ENCODE data around the gene EGFL7. TPM values are rescaled to one million over a fixed set of nuclear protein-coding genes. Genes with fewer than 3 reads are reported as not detected.

Gene EGFL7
- total RNA-seq, 2 experiments from 2014 or later = 0.22 to 0.31 TPM

- Mint-ChIP-seq H3K4me1 (peaks cover 7% of the 10 kb centered on the region), H3K27me3 (peaks cover 13% of the 10 kb centered on the region), H3K36me3 (ENCODE audit: low read depth) (no peaks in the 10 kb centered on the region), H3K9me3 (no peaks in the 10 kb centered on the region), H3K27ac (no peak overlapping the region), H3K4me3 (peak overlapping the region; percentile 73)
- DNase-seq = no peak
- ChIA-PET POLR2A (no interaction called here), CTCF (interaction anchor here (0.5 to 1.8 kb wide), 4 partner anchors 11 to 370 kb away, joined by 3 to 6 read pairs (median 4); no protein-coding TSS in a partner anchor)
Measured at GRCh38 chr9:136664000-136664915, 1.5 kb downstream of the EGFL7 start.

GRCh38 chr9:136665111-136665703, 2.5 kb downstream of the EGFL7 start:
- no peak overlapping the region for H3K27ac Mint-ChIP-seq
- DNase-seq = no peak
- CTCF ChIA-PET = interaction anchor here (0.6 to 1.8 kb wide), 3 partner anchors 14 to 369 kb away, joined by 3 to 6 read pairs (median 3); no protein-coding TSS in a partner anchor
- no peaks in the 10 kb centered on the region for H3K36me3 Mint-ChIP-seq (ENCODE audit: low read depth)
- H3K4me1 Mint-ChIP-seq = peaks cover 7% of the 10 kb centered on the region
- H3K9me3 Mint-ChIP-seq = no peaks in the 10 kb centered on the region
- POLR2A ChIA-PET = no interaction called here
- H3K27me3 Mint-ChIP-seq = peaks cover 13% of the 10 kb centered on the region
- peak overlapping the region; percentile 73 for H3K4me3 Mint-ChIP-seq

DNA sequence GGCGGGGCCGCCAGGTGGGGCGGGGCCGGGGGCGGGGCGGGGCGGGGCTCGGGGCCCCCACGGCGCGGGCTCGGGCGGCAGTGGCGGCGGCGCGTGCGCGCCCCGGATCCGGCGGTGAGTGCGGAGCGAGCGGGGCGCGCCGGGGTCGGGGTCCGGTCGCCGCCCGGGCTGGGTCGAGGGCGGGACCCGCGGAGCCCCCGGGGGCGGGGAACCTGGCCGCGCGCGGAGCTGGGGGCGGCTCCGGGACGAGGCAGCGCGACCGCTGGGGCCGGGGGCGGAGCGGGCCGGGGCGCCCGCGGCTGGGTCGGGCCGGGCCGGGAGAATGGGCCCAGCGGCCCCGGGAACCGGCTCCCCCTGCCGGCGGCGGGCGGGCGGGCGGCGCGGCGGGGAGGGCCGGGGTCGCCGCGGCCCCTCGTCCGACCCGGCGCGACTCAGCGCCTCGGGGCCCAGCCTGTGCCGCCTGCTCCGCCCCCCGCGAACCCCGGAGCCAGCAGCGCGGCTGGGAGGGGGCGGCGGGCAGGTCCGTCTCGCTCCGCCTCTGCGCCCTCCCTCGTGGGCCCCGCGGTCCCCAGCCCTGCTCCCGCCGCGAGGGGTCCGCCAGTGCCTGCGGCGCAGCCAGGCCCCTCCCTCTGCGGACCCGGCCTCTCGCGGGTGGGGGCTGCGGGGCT, 3.1 kb downstream of the EGFL7 start:
- H3K4me1 Mint-ChIP-seq = peaks cover 7% of the 10 kb centered on the region
- no peaks in the 10 kb centered on the region for H3K9me3 Mint-ChIP-seq
- no peak for DNase-seq
- CTCF ChIA-PET = interaction anchor here (0.6 kb wide), 1 partner anchor 178 kb away, joined by 3 read pairs; no protein-coding TSS in a partner anchor
- peaks cover 9% of the 10 kb centered on the region for H3K27me3 Mint-ChIP-seq
- H3K36me3 Mint-ChIP-seq (ENCODE audit: low read depth) = no peaks in the 10 kb centered on the region
- POLR2A ChIA-PET = no interaction called here
- H3K4me3 Mint-ChIP-seq = no peak overlapping the region
- H3K27ac Mint-ChIP-seq = no peak overlapping the region

DNA sequence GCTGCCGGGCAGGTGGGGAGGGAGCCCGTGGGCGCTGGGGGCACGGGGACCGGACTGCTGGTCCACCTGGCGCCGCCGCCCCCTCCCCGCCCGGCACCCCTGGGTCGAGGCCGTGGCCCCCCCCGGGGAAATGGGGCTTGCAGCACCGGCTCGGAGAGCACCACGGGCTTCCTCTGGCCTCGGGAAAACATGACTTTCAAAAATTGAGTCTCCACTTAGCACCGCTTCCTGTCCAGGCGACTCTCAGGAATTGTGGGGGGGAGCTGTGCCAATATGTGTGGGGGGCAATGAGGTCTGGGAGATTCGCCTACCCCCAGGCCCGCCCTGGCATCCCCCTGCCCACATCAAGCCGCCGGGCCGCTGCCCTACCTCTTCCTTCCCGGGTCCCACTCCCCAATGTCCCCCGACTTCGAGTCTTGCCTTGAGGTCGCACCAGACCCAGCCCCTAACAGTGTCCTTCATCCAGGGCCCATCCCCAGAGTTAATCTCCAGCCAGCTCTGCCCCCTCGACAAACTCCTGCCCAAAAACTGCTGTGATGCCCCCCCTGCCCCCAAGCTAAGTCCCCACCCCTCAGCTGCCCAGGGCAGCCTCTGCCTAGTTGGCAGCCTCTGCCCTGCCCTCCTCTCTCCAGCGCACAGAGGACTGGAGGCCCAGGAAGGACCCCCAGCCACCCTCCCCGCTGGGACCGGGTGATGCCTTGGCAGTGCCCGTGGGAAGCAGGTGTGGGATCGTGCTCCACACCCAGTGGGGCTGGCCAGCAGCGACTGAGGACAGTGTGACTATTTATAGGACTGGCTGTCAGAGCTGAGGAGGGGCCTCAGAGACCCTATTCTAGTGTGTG, 3.9 kb downstream of the EGFL7 start:
- DNase-seq = no peak
- Mint-ChIP-seq H3K27me3 (peaks cover 9% of the 10 kb centered on the region), H3K4me3 (peak overlapping the region; percentile 22), H3K27ac (no peak overlapping the region), H3K36me3 (ENCODE audit: low read depth) (no peaks in the 10 kb centered on the region), H3K4me1 (peaks cover 7% of the 10 kb centered on the region), H3K9me3 (no peaks in the 10 kb centered on the region)
- ChIA-PET CTCF (interaction anchor here (0.9 kb wide), 1 partner anchor 20 kb away, joined by 3 read pairs; no protein-coding TSS in a partner anchor), POLR2A (no interaction called here)

DNA sequence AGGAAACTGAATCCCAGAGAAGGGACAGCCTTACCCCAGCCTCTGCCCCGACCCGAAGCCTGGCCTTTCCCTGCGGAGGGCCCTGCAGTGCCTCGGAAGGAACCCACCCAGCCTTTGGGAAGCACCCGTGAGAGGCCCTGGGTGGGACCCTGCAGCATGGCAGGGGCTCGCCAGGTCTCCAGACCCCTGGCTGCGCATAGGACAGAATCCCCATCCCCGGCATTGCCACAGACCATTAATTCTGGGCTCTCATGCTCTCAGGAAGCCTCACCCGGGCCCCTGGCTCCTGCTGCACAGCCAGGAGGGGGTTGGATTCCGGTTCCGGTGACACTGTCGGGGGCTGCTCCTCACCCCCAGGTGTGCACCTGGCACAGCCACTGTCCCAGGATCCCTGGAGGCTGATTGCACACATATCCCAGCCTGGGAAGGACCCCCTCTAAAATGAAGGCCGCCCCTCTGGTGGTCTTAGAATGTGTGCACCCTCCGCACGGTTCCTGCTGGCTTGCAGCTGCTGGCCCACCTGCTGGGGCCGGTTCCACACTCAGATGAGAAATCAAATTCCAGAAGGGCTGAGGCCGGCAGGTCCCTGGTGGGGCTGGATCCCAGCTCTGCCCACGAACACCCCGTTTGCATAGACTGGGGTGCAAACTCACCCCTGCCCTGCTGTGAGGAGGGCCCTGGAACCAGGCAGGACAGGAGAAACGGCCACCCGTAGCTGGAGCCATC, 4.7 kb downstream of the EGFL7 start:
- DNase-seq = no peak
- Mint-ChIP-seq H3K4me1 (peaks cover 7% of the 10 kb centered on the region), H3K36me3 (ENCODE audit: low read depth) (no peaks in the 10 kb centered on the region), H3K9me3 (no peaks in the 10 kb centered on the region), H3K27me3 (peaks cover 9% of the 10 kb centered on the region), H3K4me3 (no peak overlapping the region), H3K27ac (no peak overlapping the region)
- POLR2A ChIA-PET = no interaction called here
- CTCF ChIA-PET = interaction anchor here (0.8 to 1.7 kb wide), 3 partner anchors 13 to 19 kb away, joined by 3 to 4 read pairs (median 4); no protein-coding TSS in a partner anchor

- Mint-ChIP-seq H3K27ac (no peak overlapping the region), H3K4me1 (peaks cover 7% of the 10 kb centered on the region), H3K4me3 (no peak overlapping the region), H3K36me3 (ENCODE audit: low read depth) (no peaks in the 10 kb centered on the region), H3K27me3 (peaks cover 9% of the 10 kb centered on the region), H3K9me3 (no peaks in the 10 kb centered on the region)
- POLR2A ChIA-PET = no interaction called here
- no peak for DNase-seq
- CTCF ChIA-PET = interaction anchor here (0.8 to 1.7 kb wide), 2 partner anchors 12 to 14 kb away, joined by 4 read pairs; no protein-coding TSS in a partner anchor
Measured at GRCh38 chr9:136667940-136668760, 5.4 kb downstream of the EGFL7 start.

GRCh38 chr9:136668983-136669790, 6.5 kb downstream of the EGFL7 start:
- no peak for DNase-seq
- Mint-ChIP-seq H3K27ac (no peak overlapping the region), H3K4me1 (peaks cover 7% of the 10 kb centered on the region), H3K36me3 (ENCODE audit: low read depth) (no peaks in the 10 kb centered on the region), H3K4me3 (no peak overlapping the region), H3K27me3 (peaks cover 9% of the 10 kb centered on the region), H3K9me3 (no peaks in the 10 kb centered on the region)
- CTCF ChIA-PET = interaction anchor here (1.7 kb wide), 1 partner anchor 13 kb away, joined by 4 read pairs; no protein-coding TSS in a partner anchor
- POLR2A ChIA-PET = no interaction called here

DNA sequence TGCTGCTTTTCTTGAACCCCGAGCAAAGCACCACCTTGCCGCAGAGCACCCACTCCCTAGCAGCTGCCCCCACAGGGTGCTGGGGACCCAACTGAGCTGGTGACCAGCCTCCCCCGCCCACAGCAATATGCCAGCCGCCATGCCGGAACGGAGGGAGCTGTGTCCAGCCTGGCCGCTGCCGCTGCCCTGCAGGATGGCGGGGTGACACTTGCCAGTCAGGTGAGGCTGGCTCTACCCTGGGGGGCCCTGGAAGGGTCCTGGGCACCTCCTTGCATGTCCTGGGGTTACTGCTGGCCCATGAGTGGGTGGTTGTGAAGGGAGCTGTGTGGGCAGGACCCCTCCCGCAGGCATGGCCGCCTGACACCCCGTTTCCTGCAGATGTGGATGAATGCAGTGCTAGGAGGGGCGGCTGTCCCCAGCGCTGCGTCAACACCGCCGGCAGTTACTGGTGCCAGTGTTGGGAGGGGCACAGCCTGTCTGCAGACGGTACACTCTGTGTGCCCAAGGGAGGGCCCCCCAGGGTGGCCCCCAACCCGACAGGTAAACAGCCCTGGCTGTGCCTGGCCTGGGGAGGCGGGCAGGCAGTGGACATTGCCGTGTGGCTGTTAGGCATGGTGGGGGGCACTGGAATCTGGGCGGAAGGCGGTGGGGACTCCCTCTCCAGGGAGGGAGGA, 7.2 kb downstream of the EGFL7 start:
- ChIA-PET CTCF (no interaction called here), POLR2A (no interaction called here)
- Mint-ChIP-seq H3K9me3 (no peaks in the 10 kb centered on the region), H3K27me3 (peaks cover 6% of the 10 kb centered on the region), H3K36me3 (ENCODE audit: low read depth) (no peaks in the 10 kb centered on the region), H3K4me1 (peaks cover 5% of the 10 kb centered on the region), H3K4me3 (no peak overlapping the region), H3K27ac (no peak overlapping the region)
- DNase-seq = no peak

DNA sequence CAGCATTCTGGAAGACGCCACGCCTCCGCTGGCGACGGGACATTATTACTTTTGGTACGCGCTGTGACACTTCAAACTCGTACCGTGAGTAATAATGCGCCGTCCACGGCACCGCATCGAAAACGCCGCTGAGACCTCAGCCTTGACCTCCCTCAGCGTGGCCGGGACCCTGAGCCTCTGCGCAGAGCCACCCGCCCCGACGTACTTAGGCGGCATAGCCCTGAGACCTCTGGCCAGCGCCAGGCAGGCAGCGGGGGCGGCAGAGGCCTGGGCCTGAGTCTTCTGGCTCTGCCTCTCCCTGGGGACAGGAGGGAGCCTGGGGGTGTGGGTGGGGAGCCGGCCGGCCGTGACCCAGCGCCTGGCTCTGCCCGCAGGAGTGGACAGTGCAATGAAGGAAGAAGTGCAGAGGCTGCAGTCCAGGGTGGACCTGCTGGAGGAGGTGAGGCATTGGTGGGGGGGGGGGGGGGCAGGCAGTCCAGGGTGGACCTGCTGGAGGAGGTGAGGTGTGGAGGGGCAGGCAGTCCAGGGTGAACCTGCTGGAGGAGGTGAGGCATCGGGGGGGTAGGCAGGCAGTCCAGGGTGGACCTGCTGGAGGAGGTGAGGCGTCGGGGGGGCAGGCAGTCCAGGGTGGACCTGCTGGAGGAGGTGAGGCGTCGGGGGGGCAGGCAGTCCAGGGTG, 8.0 kb downstream of the EGFL7 start:
- peaks cover 3% of the 10 kb centered on the region for H3K27me3 Mint-ChIP-seq
- H3K4me1 Mint-ChIP-seq = peaks cover 2% of the 10 kb centered on the region
- H3K27ac Mint-ChIP-seq = no peak overlapping the region
- no peaks in the 10 kb centered on the region for H3K36me3 Mint-ChIP-seq (ENCODE audit: low read depth)
- POLR2A ChIA-PET = no interaction called here
- H3K9me3 Mint-ChIP-seq = no peaks in the 10 kb centered on the region
- CTCF ChIA-PET = interaction anchor here (1.0 to 1.8 kb wide), 3 partner anchors 27 to 185 kb away, joined by 3 to 5 read pairs (median 4); no protein-coding TSS in a partner anchor
- H3K4me3 Mint-ChIP-seq = no peak overlapping the region
- DNase-seq = no peak

DNA sequence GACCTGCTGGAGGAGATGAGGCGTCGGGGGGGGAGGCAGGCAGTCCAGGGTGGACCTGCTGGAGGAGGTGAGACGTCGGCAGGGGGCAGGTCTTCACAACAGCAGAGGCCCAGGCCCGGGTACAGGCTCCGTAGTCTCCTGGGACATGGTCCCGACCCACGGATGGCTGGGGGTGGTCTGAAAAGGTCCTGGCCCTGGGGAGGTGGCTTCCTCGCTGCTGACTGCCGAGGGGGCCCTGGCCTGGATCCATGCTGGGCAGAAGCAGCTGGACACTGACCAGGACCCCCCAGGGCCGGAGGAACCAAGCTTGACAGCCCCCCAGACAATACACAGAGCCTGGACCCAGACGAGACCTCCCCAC, 8.5 kb downstream of the EGFL7 start:
- H3K36me3 Mint-ChIP-seq (ENCODE audit: low read depth) = no peaks in the 10 kb centered on the region
- H3K4me1 Mint-ChIP-seq = peaks cover 2% of the 10 kb centered on the region
- H3K9me3 Mint-ChIP-seq = no peaks in the 10 kb centered on the region
- H3K27ac Mint-ChIP-seq = no peak overlapping the region
- H3K4me3 Mint-ChIP-seq = no peak overlapping the region
- peaks cover 3% of the 10 kb centered on the region for H3K27me3 Mint-ChIP-seq
- no peak for DNase-seq
- ChIA-PET POLR2A (no interaction called here), CTCF (interaction anchor here (0.7 to 2.0 kb wide), 8 partner anchors 11 to 308 kb away, joined by 3 to 11 read pairs (median 3); partner anchors contain the start of gene DNLZ)
